CD4-positive, alpha-beta T cell treated with Interferon alpha-2 for 1 hour (primary cell): ENCODE data around the gene SPEF1.
A peak's percentile ranks its signal among the peaks of the same experiment; 100 is the strongest.

Experiments
- DNase-seq, 2 donors: peaks; one replicate each; pipeline ENCODE4 v3.0.0-alpha.2; 2020 to 2022

SPEF1 gene

DNA sequence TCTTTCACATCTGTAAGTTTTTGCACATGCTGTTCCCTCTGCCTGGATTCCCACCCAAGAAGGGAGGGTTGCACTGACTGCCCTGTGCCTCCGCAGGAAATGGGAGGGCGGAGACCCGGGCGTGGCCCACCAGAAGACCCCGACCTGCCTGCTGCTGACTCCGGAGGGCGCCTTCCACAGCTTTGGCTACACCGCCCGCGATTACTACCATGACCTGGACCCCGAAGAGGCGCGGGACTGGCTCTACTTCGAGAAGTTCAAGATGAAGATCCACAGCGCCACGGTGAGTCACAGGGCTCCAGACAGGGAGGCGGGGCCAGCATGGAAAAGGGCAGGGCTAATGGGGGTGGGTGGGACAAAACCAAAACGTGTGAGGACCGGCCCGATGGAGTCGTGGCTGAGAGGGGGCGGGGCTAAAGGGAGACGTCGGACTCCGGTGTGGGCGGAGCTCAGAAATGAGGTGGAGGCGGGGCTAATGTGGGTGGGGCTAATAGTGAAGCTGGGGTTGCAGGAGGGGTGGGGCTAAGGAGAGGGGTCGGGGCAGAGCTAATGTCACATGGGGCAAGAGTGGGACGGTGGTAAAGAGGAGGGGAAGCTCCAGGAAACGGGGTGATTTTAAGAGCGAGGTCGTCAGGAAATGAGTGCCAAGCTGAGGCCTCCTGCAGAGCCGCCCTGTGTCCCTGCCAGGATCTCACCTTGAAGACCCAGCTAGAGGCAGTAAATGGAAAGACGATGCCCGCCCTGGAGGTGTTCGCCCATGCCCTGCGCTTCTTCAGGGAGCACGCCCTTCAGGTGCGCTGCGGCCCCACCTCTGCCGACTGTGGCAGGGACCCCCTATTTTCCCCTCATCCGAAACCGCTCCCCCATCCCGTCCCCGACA, 36.2 kb downstream of the SPEF1 start:
- peak; percentile 85 to 87 for DNase-seq

DNA sequence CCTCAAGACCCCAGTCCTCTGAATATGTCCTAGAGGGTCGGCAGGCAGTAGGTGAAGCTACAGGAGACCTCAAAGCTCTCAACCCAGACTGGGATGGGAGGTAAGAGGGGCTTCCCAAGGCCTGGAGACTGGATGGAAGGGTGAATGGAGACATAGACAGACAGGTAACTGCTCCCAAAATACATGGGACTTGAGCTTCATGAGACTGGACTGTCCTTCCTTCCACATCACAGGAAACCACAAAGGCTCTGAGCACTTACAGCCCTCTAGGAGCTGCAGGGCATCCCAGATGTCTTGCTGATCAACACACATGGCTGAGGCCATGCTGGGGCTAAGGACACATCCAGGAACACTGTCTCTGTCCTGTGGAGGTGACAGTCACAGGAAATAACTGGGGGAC, 37.2 kb downstream of the SPEF1 start:
- no peak for DNase-seq

DNA sequence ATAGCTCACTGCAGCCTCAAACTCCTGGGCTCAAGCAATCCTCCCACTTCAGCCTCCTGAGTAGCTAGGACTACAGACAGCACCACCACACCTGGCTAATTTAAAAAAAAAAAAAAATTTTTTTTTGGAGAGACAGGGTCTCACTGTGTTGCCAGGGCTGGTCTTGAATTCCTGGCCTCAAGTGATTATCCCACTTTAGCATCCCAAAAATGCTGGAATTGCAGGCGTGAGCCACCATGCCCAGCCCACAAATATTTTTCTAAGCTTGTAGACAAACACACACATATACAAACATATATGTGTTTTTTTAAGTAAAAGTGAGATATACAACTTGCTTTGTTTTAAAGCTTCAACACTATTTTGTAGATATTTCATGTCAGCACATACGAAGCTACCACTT, 38.0 kb downstream of the SPEF1 start:
- DNase-seq = no peak

DNA sequence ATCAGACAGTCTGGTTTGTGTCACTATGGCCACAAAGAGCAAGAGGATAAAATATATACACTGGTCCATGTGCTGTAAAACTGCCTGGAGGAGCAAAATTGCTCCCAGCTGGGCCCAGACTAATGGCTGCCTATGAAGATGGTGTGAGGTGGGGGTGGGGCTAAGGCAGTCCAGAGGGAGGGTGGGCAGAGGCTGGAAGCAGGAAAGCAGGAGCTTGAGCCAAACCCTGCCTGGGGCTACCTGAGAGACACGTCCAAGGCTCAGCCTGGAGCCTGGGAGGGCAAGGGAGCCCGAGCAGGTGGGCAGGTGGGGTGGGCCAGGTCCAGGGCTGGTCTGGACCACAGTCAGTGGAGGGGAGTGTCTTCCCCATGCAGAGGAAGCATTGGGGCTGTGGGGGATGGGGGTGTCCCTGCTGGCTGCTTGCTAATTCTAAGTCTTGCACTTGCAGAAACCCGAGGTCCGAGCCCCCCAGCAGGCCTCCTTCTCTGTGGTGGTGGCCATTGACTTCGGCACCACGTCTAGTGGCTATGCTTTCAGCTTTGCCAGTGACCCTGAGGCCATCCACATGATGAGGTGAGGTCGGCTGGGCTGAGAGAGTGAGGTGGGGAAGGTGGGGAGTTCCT, 39.3 kb downstream of the SPEF1 start:
- DNase-seq = no peak

DNA sequence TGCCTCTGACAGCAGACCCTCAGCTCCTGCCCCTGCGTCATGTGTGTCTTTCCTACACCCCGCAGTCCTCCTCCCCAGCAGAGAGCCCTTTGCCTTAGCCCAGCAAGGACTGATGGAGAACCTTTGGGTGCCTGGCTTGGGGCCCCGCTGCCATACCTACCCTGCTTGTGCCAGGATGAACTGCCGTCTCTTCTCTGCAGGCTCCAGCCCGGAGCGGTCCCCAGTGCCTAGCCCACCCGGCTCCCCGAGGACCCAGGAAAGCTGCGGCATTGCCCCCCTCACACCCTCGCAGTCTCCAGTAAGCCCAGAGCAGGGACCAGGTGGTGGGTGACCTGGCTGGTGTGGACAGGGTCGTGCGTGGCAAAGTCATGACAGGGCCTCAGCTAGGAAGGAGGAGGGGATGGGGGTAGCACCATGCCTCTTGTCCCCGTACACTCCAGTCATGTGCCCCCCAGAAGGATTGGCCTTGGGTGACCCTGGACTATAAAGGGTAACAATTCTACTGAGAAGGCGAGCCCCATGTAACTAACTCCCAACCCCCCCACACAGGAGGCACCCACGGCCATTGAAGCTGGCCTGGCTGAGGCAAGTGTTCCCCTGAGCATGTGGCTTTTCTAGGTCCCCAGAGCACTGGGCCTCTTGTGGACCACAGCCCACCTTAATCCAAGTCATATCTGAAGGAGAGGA, 40.5 kb downstream of the SPEF1 start:
- no peak for DNase-seq

DNA sequence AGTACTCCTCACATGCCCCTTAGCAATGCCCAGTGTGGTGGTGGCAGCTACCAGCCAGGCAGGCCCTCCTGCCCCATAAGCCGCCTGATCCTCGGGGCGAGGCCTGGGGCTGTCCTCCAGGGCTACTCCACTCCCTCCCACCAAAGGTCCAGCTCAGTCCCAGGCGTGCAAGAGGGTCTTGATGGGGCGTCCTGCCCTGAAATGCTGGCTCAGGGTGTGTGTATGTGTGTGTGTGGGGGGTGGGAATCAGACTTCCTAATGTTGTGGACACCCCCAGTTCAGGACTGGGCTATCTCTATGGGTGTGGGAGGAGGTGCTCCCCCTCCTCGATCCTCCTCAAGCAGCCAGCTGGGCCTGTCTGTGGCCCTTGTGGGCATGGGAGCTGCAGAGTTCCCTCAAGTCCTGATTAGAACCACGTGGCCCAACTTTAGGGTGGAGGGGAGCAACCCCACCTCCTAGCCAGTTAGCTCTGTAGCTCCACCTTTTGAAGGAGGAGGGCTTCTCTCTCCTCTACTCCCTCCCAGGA, 41.3 kb downstream of the SPEF1 start:
- no peak for DNase-seq

DNA sequence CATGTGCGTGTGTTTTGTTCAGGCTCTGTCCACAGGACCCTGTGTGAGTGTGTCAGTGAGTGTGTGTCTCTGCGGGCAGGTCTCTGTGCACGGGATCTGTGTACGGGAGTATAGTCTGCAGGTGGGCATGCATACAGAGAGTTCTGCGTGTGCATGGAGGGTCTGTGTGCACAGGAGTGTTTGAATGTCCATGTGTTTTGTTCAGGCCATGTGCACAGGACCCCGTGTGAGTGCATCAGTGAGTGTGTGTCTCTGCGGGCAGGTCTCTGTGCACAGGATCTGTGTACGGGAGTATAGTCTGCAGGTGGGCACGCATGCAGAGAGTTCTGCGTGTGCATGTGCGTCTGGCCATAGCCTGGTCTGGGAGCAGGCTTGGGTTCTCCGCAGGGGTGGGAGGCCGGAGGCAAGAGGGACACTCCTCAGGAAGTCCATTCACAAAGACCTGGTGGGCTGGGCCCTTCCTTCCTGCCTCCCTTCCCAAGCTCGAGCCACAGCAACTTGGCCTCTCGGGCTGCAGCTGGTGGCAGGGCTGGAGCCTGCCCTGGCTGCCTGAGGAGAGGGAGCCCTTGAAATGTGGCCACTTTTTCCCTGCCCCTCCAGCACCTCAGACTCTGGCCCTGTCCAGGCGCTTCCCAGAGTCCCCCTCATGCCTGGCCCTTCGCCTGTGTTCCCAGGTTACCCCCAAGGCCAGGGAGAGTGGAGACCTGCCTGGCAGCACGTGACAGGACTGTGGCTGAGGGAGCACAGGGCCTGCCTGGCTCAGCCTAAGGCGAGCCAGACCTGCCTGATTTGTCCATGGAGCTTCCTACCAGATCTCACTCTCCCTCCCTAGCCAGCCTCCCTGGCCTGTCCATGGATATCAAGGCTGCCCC, 42.0 kb downstream of the SPEF1 start:
- DNase-seq = no peak

DNA sequence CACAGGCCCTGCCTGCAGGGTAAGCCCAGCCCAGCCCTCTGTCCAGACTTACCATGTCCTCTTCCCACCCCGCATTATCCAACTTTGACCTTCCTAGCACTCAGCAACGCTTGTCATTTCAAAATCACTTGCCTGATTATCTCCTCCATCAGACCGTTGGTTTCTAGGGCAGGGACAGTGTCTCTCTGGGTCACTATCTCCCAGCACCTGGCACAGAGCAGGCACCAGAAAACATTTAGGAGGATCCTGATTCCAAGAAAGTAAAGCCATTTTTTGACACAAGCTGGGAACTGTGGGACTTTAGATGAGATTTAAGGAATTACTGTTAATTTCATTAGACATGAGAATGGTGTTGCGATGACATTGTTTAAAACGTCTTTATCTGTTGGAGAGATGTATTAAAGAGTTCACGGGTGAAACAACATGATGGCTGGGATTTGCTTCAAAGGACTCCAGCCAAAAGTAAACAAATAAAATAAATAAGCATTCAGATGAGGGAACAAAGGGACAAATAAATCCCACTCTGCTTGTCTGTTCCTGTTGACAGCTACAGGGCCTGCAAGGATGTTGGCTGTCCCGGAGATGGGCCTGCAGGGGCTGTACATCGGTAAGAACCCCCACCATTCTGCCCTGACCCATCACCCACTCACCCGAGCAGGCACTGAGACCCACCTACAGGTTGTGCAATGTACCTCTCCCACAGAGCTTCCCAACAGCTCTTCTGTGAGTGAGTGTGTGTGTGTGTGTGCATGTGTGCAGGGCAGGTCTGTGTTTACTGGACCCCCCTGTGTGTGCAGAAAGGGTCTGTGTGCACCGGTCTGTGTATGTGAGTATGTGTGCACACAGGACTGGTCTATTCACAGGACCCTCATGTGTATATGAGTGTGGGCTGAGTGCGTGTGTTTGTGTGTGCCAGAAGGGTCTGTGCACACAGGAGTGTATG, 42.9 kb downstream of the SPEF1 start:
- DNase-seq = no peak

DNA sequence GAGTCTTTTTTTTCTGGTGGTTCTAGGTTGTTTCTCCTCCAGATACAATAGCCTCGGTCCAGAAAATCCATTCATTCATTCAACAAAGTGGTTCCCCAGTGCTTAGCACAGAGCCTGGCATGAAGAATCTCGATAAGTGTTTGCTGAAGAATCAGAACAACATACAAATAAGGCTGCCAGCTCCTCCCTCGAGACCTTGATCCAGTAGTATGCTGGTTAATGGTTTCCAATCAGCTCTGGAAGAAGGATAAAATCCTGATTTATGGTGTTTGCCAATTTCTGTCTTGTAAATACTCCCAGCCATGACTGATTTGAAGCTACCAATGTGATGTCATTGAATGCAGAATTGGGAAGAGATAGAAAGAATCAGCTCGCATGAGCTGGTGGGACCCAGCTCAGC, 45.5 kb downstream of the SPEF1 start:
- no peak for DNase-seq

DNA sequence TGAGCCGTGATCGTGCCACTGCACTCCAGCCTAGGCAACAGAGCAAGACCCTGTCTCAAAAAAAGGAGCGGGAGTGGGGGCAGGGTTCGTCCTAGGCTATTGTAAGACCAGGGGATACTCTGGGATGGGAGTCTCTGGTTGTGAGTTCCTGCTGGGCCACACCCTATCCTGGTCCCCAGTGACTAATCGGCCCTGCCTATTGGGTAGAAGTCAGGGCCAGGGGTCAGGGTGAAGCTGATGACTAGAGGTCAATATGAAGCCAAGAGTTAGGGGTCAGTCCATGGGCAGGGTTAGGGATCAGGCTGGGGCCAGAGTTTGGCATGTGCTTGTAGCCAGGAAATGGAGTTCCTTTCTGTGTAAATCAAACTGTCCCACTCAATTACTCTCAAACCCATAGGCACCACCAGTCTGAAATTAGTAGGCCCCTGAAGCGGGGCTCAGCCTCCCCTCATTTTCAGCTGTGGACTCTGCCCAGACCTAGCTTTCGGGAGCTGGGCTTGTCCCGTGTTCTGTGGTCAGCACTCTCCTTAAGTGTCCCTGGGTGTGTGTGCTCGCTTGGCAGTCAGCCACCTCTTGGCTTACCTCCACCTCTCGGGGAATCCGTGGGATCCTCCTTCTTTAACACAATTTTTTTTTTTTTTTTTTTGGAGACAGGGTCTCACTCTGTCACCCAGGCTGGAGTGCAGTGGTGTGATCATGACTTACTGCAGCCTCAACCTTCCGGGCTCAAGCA, 47.0 kb downstream of the SPEF1 start:
- no peak for DNase-seq

DNA sequence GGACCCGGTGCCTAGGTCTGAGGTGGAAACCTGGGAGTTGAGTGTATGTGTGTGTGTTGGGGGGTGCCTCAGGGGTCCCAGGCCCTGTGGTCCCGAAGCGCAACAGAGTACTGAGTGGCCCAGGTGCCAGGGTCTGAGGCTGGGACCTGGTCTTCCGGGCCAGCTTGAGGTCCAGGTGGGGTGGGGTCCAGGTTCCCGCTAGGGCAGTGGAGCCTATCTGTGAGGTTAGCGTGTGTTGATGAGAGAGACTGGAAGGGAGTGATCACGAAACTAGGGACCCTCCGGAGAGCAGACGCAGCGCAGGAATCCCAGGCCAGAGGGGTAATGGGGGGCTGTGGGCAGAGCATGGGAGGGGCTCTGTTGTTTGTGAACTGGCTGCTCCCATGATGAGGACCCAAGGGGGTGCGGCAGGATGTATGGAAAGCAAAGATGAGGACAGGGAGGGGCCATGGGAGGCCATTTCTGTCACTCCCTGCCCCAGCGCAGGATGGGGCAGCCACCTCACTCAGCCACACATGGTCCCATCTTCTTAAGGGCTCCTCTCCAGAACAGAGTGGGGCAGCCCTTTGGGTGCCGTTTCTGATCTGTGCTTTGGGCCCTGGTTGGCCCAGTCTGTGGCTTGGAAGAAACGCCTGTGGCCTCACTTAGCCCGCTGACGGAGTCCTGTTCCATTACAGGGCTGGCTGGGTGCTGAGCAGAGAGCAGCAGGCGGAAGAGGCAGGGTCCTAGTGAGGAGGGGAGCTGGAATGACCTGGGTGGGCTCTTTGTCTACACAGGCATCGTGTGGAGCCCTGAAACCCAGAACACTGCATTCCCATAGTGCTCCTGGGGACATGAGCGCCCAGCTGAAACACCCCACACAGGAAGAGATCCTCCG, 47.9 kb downstream of the SPEF1 start:
- no peak for DNase-seq

DNA sequence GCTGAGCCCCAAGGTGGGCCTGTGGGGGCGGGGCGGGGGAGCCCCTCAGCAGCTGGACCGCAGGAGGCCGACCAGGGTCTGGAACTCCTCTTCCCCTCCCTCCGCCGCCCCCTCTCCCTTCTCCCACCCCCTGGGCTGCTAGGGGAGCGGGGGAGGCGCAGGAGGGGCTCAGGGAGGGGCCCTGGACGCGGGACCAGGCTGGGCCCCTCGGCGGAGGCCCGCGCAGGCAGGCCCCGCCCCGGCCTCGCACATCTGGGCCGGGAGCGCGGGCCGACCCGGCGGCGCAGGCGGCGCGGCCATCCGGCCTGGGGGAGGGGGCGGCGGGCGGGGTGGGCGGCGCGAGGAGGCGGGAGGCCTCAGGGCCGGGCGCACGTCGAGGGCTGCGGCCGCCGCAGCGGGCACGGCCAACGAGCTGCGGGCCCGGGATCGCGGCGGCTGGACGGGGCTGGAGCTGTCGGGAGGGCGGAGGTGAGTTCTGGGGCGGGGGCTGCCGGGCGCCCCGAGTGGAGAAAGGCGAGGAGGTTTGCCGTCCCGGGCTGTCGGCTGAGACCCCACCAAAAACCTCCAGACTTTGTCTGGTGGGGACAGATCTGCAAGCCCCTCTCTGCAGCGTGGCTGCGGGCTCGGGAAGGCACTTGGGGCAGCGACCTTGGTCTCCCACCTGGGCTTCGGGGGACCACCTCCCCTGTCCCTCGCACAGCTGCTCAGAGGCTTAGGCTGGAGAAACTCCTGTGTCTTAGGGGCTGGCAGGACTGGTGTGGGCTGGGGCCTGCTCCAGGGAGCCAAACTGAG, 48.7 kb downstream of the SPEF1 start, which contains the start of gene HSPA12B:
Gene HSPA12B, plus strand, starts transcription at position 359 of the 792 bp plus-strand sequence. CDS start 5,990 bp downstream, outside the sequence.
- no peak for DNase-seq

DNA sequence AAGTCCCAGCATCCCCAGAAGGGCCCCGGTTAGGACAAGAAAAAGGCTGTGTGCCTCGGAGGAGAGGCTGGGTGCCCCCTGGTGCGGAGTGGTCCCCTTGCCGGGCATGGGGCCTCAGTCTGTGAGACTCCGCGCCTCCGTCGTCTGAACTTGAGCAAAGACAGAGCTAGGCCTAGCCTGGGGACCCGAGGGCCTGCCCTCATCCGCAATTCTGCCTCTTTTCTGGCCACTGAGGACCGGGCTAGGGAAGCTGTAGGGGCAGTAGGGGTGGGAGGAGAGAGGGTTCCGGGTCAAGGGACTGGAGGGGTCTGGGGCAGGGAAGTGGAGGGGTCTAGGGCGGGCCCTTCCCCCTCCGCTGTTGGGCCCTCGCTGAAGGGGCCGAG, 49.3 kb downstream of the SPEF1 start:
- DNase-seq = no peak

DNA sequence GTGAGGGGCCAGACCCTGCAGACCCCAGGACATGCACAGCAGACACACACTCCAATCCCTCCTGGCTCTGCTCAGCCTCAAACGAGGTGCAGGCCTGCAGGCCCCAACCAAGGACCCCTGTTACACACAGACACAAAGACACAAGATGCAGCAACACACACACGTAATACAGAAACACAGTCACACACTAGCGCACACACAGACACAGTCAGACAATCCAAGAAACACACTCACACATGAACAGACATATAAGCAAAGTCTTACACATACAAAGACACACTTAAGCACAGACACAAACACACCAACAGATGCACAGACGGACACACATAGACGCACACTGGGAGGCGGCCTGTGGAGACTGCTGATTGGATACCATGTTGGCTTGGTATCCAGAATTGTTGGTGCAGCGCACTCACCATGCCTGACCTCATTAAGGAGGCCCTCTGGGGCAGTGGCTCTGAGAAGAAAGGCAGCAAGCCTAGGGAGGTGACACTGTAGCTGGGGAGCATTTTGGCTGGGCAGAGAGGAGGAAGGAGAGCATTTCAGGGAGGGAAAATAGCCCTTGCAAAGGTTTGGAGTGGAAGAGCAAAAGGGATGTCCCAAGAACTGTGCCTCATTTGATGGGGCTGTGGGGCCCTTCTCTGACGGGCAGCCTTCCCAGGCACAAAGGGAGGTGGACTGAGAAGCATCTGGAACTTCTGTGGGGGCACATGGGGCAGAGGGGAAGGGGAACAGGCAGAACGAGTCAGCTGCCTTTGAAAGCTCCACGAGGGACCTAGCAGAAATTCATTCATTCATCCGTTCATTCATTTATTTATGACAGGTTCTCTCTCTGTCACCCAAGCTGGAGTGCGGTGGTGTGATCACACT, 50.2 kb downstream of the SPEF1 start:
- no peak for DNase-seq

DNA sequence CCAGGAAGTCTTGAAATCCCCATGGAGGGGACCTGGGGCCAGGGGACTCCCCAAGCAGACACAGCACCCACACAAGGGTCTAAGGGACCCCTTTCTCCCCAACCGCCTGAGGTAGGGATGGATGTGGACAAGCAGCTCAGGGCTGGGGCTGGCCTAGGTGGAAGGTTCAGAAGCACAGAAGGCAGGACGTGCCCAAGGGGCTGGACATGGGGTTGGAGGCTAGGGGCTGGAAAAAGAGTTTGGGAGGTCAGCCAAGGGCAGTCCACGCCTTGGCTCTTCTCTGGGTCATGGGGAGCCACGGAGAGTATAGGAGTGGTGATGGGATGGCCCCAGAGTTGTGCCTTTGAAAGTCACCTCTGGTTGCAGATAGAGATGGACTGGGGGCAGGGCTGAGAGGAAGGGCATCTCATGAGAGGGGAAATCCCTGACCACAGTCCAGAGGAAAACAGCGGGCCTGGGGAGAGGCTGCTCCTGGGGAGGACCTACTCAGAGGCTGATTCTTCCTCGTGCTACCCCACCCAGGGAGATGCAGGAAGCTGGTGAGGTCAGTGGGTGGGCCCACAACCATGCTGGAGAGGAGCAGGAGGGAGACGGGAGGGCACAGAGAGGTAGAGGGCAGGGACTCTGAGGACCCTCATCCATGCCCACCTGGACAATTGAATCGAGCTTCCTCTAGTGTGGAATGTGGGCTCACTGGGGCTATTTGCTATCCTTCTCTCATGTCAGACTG, 51.3 kb downstream of the SPEF1 start:
- no peak for DNase-seq

DNA sequence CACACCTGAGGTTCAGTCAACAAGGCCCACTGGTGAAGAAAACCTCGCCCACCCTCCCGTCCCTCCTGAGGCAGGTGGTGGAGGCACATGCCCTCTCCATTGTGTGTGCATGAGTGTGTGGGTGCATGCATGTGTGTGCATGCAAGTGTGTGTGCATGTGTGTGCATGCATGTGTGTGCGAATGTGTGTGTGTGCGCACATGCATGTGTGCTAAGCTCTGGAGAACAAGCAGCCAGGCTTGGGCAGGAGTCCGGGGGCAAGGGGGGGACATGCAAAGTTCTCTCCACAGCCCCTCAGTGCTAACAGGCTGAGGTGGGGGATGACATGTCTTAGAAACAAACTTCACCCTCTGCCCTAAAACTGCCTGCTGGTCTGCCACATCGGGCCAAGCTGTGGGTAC, 51.9 kb downstream of the SPEF1 start:
- no peak for DNase-seq

DNA sequence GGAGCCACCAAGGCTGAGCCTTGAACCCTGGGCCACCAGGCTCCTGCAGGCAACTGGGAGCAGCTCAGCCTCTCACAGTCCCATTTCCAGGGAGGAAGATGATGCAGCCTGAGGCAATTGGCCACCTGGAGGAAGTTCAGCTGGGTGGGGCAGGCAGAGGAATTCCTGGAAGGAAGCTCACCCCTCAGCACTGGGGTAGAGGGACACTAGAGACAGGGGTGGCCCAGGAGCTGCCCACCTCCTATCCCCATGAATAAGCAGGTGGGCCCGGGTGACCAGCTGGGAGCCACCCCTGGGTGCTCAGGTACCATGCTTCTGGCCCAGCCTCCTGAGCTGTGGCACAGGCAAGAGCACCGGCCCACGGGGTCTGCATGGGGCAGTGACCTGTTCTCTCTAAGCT, 52.4 kb downstream of the SPEF1 start:
- DNase-seq = no peak
